Posterior vena cava (tissue), 2 donors: ENCODE results near the gene HOXB9. TPM values are rescaled to one million over a fixed set of nuclear protein-coding genes. Genes with fewer than 3 reads are reported as not detected.

Experiments used
- DNase-seq: peaks from one replicate; pipeline ENCODE4 v3.0.0-alpha.2; 2020; ENCODE audit warnings: low spot score
- intact Hi-C, 2 donors: fragments of 100-400 bp; cut with DNase I; formaldehyde crosslinking; loops; one replicate each; pipeline versions ENCODE4 v1.14.1 to v1.14.2; 2022 to 2023
- total RNA-seq, 2 donors: library from RNA; stranded (reverse); fragmentation: NEBNext Ultra II Directional; extraction: Animal tissue kit (Norgen Biotek cat#: 25700); gene quantifications; one replicate each; pipeline ENCODE4 v1.2.1, GENCODE V29; 2021
- donor health status: DM: yes; HTN: yes; CAD: no.
- donor health status: DM: yes; HTN: yes; CAD: no.

The HOXB9 gene
- total RNA-seq, 2 donors from 2014 or later: 0.24 TPM; not detected in 1

DNA sequence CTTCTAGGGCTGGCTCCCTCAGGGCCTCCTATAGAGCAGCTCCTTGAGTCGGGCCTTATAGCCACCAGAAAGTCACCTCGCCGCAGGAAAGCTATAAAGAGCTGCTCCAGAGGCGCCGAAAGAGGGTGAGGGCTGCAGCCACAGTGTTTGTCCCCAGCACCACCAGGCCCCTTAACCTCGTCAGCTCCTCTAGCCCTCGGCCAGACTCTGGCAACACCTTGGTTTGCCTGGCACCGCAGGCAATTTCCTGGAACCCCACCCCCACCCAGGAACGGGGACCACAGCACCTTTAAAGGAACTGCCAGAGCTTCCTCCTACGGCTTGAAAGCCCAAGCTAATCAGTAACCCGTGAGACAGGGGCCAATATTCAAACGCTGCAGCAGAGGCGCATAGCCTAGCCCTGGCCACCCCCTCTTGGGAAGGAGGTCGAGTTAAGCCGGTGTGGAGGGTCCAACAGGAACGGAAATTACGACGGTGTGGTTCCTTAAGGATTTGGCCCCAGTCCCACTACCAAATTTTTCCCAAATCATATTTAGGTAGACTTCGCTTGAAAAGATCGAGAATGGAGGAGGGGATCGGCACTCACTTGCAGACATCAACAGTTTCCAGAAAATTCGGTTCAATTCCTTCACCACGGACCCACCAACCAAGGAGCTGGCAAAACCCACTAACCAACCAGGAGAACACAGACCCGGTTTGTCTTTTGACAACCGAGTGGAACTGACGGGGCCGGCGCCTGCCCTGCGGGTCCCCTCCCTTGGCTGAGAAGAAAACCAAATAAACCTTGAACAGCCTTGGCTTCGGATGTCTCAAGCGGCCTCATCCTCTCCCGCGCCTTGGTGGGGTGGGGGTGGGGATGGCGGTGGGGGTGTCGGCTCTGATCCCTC, 24.4 kb downstream of the HOXB9 start:
- no peak for DNase-seq
- intact Hi-C loops: no loop called here

DNA sequence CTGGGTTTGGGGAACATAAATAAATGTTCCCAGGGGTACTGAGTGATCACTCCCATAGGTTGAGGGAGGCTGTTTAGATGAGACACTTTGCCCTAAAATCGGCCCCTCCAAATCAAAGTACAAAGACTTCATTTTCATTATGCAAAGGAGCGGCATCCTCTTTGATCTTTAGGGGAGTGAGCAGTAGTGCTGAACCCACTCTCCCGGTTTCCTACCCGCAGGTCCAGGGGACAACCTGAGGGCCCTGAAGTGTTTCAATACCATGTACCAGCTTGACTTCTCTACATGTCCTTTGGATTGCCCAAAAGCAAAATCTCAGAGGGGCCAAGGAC, 25.0 kb downstream of the HOXB9 start:
- intact Hi-C loops: no loop called here
- no peak for DNase-seq

DNA sequence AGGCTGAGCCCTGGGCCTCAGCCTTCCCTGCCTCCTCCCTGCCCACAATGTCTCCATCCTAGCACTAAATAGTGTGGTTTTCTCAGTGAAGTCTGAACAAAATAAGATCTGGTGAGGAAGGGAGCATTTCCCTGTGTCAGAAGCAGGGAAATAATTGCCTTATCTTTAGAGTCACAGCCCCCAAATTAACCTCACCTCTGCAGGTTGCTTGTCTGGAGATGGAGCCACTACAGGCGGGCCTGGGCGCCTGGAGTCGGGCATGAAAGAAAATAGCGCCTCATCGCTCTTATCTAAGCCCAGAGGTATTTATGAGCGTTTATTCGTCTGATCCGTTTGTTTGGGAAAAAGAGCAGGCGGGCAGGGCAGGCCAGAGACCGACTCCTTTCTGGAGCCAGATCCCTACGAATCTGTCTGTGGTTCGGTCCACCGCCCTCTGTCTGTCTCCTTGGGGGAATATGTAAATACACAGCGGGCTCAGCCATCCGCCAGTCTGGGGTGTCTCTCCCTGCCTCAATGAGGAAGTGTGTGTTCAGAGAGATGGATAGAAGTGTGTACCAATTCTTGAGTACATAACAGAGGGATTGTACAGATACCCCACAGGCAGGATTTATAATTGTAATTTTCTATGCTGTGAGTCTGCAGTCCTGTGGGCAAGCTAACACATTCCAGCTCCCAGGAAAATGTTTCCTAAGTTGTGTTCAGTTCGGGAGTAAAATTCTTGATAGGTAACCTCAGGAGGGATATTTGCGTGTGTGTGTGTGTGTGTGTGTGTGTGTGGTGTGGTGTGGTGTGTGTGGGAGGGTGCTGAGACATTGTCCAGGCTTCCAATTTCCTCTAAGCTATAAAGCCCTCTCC, 25.7 kb downstream of the HOXB9 start:
- DNase-seq: no peak
- intact Hi-C loops: no loop called here

DNA sequence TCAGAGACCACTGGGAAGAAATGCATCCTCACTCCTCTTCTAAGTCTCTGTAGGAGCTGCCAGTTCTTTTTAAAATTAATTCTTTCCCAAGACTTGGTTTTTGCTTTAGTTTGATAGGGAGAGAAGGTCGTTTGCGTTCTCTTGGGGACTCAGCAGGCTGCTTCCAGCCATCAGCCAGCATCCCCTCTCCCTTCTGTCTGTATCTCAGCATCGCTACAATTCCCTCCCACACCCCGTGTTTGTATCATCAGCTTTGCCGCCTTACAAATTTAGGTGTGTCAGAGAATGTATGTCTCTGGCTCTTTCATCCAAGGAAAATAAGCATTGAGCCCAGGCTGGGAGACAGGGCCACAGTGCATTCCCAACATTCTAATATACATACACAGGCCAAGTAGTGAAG, 26.8 kb downstream of the HOXB9 start:
- no peak for DNase-seq
- intact Hi-C loops: loop anchor here (5.0 to 10.0 kb wide), 2 partner anchors 245 to 262 kb away; no protein-coding TSS in a partner anchor

DNA sequence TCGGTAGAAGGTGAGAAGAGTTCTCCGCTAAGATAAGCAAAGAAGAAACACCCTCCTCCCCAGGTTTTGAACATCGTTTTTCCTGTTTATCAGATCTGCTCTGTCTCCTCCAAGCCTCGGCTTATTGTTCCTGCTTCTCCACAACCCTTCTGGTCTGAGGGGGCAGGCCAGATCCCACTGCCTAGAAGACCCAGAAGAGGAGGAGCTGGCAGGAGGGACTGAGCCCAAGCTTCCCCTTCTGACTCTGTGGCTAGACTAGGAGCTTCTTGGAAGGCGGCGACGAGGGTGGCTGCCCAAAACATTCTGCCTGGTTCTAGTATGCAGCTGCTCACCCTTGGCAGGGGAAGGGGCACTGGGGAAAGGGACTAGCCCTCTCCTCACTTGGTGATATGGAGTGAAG, 27.4 kb downstream of the HOXB9 start:
- intact Hi-C loops: loop anchor here (5.0 to 10.0 kb wide), 2 partner anchors 244 to 261 kb away; no protein-coding TSS in a partner anchor
- no peak for DNase-seq

DNA sequence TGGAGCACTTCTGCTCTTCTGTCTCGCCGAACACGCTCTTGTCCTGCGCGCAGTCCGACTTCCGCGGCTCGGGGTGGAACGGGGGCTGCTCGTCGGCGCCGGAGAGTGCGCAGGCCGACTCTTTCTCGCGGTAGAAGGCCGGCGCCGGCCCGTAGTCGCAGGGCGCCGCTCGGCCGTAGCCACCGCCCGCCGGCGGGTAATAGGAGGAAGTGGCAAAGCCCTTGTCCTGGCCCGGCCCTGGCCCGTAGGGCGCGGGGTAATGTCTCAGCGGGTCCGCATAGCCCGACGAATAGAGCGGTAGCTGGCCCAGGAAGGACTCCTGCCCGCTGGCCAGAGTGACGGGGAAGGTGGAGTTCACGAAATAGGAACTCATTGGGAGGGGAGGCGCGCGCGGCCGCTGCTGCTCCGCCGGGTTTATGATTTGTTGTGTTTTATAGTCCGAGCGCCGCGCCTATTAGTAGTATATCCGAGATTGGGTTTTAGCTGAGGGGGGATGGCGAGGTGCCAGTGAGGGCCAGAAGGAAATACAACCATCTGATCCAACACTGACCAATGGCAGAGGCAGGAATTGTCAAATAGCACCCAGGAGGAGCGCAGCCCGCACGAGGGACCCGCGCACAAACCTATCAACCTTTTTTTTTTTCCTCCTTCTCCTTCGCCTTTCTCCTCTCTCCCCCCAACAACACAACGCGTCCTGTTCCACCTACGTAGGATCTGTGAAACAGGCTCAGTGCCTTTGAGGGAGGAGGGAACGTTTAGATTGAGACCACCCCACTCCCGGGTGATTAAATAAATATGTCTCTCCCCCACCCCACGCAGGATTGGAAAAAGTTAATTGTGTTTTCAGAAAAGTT, 28.2 kb downstream of the HOXB9 start:
- no peak for DNase-seq
- intact Hi-C loops: loop anchor here (5.0 to 10.0 kb wide), 2 partner anchors 243 to 261 kb away; no protein-coding TSS in a partner anchor

DNA sequence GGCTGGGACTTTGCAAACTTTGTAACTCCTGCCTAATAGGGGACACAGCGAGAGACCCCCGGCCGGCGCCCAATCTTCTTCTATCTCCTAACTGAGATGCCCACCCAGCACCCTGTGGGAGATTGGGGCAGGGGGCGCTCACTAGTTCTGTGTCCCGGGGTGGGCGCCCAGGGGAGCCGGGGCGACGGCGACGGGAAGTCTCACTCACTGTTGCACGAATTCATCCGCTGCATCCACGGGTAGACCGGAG, 28.7 kb downstream of the HOXB9 start:
- DNase-seq: no peak
- intact Hi-C loops: loop anchor here (5.0 to 10.0 kb wide), 2 partner anchors 243 to 260 kb away; no protein-coding TSS in a partner anchor

DNA sequence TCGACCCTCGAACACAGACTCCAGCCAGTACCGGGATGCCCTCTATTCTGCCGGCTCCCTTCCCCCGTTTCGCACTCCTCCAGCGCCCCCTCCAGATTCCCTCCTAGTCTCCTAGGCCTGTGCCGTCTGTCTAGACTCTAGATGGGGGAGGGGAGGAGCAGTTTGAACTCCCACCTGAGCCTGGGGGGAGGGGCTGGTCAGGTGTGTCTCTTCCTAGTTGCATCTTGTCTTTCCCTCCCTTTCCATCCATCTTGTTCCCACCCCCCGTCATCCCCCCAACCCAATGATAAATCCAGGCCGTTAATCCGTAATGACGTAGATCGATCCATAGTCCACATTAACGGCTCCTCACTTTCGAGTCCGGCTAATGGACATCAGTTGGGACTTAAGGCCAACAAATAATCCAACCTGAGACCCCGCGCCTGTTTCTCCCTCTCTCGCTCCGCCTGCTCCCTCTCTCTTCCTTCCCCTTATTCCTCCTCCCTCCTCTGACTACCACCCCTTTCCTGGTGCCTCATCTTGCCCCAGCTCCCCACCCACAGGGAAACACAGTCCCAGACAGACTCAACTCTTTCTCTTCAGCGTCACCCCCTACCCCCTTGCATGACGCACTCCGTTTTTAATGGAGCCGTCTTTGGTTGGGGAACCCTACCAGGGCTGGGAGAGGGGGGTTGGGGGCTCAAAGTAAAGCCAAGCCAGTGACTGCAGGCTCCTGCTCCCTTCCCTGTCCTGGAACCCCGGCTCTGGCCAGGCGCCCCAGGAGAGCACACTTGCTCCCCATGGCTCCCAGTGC, 29.2 kb downstream of the HOXB9 start:
- no peak for DNase-seq
- intact Hi-C loops: loop anchor here (5.0 to 10.0 kb wide), 2 partner anchors 242 to 260 kb away; no protein-coding TSS in a partner anchor

DNA sequence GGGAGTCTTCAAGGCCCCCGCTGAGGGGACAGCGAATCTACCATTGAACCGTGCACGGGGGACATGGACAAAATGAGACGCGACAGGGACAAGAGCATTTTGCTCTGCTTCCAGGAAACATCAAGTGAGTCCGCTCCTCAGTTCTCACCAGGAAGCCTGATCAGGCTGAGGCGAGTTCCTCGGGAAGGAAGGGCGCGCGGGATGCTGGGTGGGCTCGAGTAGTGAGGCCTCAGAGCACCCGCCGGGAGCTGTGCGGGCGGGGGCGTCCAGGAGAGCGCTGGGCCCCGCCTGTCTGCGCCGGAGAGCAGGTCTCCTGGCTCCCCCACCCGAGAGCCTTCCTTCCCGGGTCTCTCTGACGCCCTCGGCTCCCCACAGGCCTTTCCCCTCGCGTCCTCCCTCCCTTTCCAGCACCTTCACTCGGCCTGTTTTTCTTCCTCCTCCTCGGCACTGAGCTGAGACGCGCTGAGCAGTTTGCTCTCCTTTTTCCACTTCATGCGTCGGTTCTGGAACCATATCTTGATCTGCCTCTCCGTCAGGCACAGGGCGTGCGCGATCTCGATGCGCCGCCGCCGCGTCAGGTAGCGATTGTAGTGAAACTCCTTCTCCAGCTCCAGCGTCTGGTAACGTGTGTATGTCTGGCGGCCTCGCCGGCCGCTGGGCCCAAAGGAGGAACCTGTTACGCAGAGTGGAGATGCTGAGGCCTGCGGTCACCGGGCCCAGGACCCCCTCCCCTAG, 30.0 kb downstream of the HOXB9 start:
- intact Hi-C loops: loop anchor here (5.0 to 10.0 kb wide), 2 partner anchors 241 to 259 kb away; no protein-coding TSS in a partner anchor
- no peak for DNase-seq

DNA sequence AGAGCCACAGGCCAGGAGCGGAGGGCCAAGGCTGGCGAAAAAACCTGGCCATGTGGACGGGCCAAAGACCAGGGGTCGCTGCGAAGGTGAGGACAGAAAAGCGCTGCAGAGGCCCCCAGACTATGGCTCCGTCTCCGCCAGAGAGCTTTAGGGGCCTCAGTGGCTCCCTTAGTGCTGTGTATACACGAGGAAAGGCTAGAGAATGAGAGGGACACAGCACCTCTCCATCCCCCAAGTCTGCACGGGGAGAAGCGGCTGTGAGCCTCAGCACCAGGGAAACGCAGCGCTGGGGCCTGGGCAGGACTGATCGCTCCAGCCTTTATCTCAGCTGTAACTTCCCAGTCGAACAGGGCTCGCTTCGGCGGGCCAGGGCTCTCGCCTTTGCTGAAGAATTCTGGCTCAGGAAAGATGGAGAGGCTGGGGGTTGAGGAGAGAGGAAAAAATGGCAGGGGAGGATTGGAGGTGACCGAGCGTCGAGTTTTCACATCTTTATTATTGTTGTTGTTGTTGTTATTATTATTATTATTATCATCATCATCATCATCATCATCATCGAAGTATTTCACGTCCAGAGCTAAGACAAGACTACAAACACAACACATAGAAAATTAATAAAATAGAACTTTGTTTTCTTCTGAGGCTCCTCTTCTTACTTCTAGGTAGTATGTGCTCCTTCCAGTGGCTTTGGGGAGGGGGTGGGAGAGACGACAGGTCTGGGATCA, 30.7 kb downstream of the HOXB9 start:
- intact Hi-C loops: loop anchor here (5.0 to 10.0 kb wide), 2 partner anchors 241 to 258 kb away; no protein-coding TSS in a partner anchor
- DNase-seq: no peak

DNA sequence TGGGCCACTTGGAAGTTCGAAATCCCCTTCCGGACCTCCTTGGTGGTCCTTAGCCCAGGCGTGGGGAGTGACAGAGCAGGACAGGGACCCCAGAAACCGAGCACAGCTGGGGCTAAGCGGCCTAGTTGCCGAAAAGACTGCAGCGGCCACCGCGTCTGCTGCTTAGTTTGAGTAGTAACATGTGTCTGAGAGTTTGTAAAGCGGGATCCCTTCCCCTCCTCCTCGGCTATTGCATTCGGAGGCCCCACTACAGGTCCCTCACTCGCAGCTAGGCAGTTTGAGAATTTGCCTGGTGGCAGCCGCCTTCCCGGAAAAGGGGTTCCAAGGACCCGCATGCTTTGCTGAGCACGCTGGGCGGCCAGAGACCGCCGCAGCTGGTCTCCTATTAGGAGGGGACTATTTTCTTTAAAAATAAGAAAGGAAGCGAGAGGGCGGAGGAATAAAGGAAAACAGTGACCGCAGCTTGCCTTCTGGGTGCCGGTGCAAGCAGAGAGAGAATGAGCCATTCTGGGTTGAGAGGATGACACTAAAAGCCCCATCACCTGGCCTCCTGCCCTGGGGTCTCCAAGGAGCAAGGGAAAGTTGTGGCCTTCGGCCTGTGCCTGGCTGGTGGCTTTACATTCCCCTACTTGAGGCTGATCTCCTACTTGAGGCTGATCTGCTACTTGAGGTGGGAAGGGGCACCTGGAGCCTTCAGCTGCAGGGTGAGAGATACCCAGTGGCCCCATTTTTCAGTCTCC, 31.4 kb downstream of the HOXB9 start:
- intact Hi-C loops: loop anchor here (5.0 to 10.0 kb wide), 3 partner anchors 240 to 257 kb away; no protein-coding TSS in a partner anchor
- no peak for DNase-seq

DNA sequence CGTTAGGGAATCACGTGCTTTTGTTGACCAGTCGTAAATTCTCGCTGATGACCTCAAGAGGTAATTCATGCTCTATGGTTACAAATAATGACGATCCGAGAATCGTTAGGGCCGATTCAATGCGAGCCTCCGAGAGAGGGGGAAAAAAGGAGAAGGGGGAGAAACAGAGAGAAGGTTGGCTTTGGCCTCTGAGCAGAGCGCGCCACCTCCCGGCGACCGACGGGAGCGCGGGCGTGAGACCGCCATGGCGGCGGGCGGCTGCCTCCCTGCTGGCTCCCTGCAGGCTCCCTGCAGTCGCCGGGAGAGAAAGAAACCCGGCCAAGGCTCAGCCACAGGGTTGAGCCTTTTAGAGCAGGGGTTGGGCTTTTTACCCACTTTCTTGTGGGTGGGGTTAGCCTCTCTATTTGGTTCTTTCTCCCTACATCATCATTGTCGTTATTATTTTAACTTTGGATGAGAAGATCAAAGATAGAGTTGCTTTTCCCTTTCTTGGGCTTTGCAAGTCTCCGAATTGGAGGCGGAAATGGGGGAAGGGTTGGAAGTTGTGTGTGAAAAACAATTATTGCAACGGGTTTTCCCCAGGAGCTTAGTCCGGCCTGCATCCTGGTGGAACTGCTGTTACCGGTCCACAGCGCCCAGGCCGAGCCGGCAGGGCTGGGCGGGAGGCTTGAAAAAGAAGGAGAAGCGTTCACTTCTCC, 32.2 kb downstream of the HOXB9 start:
- intact Hi-C loops: loop anchor here (5.0 to 10.0 kb wide), 2 partner anchors 239 to 242 kb away; no protein-coding TSS in a partner anchor
- DNase-seq: peak; percentile 94

DNA sequence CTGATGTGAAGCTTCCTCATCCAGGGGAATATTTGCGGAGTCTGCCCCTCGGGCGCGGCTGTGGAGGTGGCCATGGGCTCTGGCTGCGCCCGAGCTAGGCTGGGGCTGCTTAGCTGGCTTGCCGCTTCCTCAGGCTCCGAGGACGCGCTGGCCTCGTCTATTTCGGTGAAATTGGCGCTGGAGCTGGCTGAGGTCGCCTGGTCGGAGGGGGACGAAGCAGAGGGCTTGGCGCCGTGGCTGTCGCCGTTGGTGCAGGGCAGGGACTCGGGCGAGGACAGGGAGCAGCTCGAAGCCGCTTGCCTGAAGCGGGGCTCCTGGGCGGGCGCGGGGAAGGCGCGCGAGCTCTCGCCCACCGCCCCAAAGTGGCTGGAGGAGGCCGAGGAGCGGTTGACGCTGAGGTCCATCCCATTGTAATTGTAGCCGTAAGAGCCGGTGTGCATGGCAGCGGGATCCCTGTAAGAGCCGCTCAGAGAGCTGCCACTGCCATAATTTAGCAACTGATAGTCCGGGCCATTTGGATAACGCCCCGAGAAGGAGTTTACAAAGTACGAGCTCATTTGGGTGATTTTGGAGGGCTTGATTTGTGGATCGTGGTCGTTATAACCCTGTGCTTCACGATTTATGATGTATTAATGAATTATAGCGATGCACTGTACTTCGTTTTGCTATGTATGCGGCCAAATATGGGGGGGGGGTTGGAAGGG, 32.9 kb downstream of the HOXB9 start, which contains the start of gene HOXB5:
TSS of gene HOXB5 (minus strand) at position 654 of the 704 bp plus-strand sequence. CDS start at position 557, 97 bp downstream.
- no peak for DNase-seq
- intact Hi-C loops: loop anchor here (5.0 to 10.0 kb wide), 2 partner anchors 238 to 241 kb away; no protein-coding TSS in a partner anchor

DNA sequence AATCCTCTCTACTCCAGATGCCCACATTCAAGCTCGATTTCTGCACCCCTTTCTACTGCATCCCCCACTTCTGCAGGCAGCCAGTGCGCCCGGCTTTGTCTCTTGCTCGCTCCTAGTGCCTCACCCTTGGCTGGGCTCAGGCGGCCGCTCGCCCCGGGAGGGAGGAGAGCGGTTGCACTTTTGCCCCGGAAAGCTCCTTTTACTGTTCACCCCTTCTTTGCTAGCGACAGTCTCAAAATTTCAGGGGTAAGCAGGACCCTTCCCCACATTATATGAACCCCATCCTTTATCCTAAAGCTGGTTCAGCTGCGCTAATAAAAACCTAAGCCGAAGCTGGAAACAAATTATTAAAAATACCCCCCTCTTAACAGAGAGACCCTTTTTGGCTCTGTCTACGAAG, 33.6 kb downstream of the HOXB9 start:
- no peak for DNase-seq
- intact Hi-C loops: loop anchor here (5.0 to 10.0 kb wide), 2 partner anchors 238 to 240 kb away; no protein-coding TSS in a partner anchor

DNA sequence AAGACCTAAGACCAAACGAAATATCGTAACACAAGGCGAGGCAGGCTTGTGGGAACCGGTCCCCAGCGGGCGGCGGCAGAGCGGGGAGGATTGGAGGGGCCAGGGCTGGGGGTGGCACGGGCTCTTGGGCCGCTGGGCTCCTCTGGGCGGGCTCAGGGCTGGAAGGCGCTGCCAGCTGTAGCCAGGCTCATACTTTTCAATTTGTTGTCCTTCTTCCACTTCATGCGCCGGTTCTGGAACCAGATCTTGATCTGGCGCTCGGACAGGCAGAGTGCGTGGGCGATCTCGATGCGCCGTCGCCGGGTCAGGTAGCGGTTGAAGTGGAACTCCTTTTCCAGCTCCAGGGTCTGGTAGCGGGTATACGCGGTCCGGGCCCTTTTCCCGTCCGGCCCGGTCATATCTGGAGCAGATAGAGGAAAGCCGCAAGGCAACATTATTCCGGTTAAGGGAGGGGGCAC, 34.1 kb downstream of the HOXB9 start:
- DNase-seq: no peak
- intact Hi-C loops: loop anchor here (5.0 to 10.0 kb wide), 2 partner anchors 237 to 240 kb away; no protein-coding TSS in a partner anchor
